ENCODE measurements around the gene EIF3L.

The EIF3L gene

GRCh38 chr22:37887584-37888378, 38.6 kb downstream of the EIF3L start:
- DNase-seq (ENCODE audit: low spot score), result peak; percentile 79
- H3K36me3 ChIP-seq (ENCODE audit: low read depth), result peaks cover 64% of the 10 kb centered on the region
- peak; percentile 83 for TF ChIP-seq CTCF (IDR thresholded peaks at IDR 0.05; ENCODE audit: poor library complexity, severe bottlenecking)

GRCh38 chr22:37891926-37892325, 42.7 kb downstream of the EIF3L start:
- Histone ChIP-seq H3K9me3 (ENCODE audit: severe bottlenecking) (no peaks in the 10 kb centered on the region), H3K36me3 (ENCODE audit: low read depth) (peaks cover 38% of the 10 kb centered on the region), H3K27ac (ENCODE audit: poor library complexity, severe bottlenecking) (peak overlapping the region; percentile 98), H3K4me3 (ENCODE audit: severe bottlenecking) (no peak overlapping the region), H3K4me1 (ENCODE audit: insufficient read depth, poor library complexity, severe bottlenecking) (peaks cover 34% of the 10 kb centered on the region), H3K27me3 (ENCODE audit: insufficient read depth, poor library complexity, severe bottlenecking) (no peaks in the 10 kb centered on the region)
- no peak for DNase-seq (ENCODE audit: low spot score)
- no peak for ATAC-seq (ENCODE audit: low read depth)
- no peak for TF ChIP-seq CTCF (IDR thresholded peaks at IDR 0.05; ENCODE audit: poor library complexity, severe bottlenecking)

More at GRCh38 chr22:37887584-37888378, 38.6 kb downstream of the EIF3L start:
- H3K4me3 ChIP-seq (ENCODE audit: severe bottlenecking), result no peak overlapping the region
- ATAC-seq (ENCODE audit: low read depth), result peak; percentile 96
- no peaks in the 10 kb centered on the region for H3K9me3 ChIP-seq (ENCODE audit: severe bottlenecking)
- H3K27me3 ChIP-seq (ENCODE audit: insufficient read depth, poor library complexity, severe bottlenecking), result no peaks in the 10 kb centered on the region
- peaks cover 8% of the 10 kb centered on the region for H3K4me1 ChIP-seq (ENCODE audit: insufficient read depth, poor library complexity, severe bottlenecking)
- H3K27ac ChIP-seq (ENCODE audit: poor library complexity, severe bottlenecking), result peak overlapping the region; percentile 74

- Histone ChIP-seq H3K36me3 (ENCODE audit: low read depth) (peaks cover 34% of the 10 kb centered on the region), H3K4me3 (ENCODE audit: severe bottlenecking) (no peak overlapping the region), H3K27me3 (ENCODE audit: insufficient read depth, poor library complexity, severe bottlenecking) (no peaks in the 10 kb centered on the region), H3K9me3 (ENCODE audit: severe bottlenecking) (no peaks in the 10 kb centered on the region), H3K27ac (ENCODE audit: poor library complexity, severe bottlenecking) (peak overlapping the region; percentile 98), H3K4me1 (ENCODE audit: insufficient read depth, poor library complexity, severe bottlenecking) (peaks cover 38% of the 10 kb centered on the region)
- no peak for DNase-seq (ENCODE audit: low spot score)
- no peak for ATAC-seq (ENCODE audit: low read depth)
- no peak for TF ChIP-seq CTCF (IDR thresholded peaks at IDR 0.05; ENCODE audit: poor library complexity, severe bottlenecking)
Measured at GRCh38 chr22:37892566-37893335, 43.5 kb downstream of the EIF3L start.

- peak overlapping the region; percentile 98 for H3K27ac ChIP-seq (ENCODE audit: poor library complexity, severe bottlenecking)
- ATAC-seq (ENCODE audit: low read depth) (no peak), DNase-seq (ENCODE audit: low spot score) (no peak)
- no peaks in the 10 kb centered on the region for H3K9me3 ChIP-seq (ENCODE audit: severe bottlenecking)
- peaks cover 42% of the 10 kb centered on the region for H3K4me1 ChIP-seq (ENCODE audit: insufficient read depth, poor library complexity, severe bottlenecking)
- no peak overlapping the region for H3K4me3 ChIP-seq (ENCODE audit: severe bottlenecking)
- TF ChIP-seq CTCF (IDR thresholded peaks at IDR 0.05; ENCODE audit: poor library complexity, severe bottlenecking), result no peak
- H3K27me3 ChIP-seq (ENCODE audit: insufficient read depth, poor library complexity, severe bottlenecking), result no peaks in the 10 kb centered on the region
- H3K36me3 ChIP-seq (ENCODE audit: low read depth), result peaks cover 25% of the 10 kb centered on the region
Measured at GRCh38 chr22:37893583-37893983, 44.4 kb downstream of the EIF3L start.
